ENCODE measurements around the gene PDLIM3. TPM values are rescaled to one million over a fixed set of nuclear protein-coding genes. Genes with fewer than 3 reads are reported as not detected.
A peak's percentile ranks its signal among the peaks of the same experiment; 100 is the strongest.
"Not testable (repeated sequence)": the region's sequence is repeated elsewhere in the genome, so short reads cannot be mapped to it uniquely, and the experiment has no call there.

The PDLIM3 gene
- total RNA-seq, 4 donors from 2014 or later: 15.1 to 73.0 (median 45.2) TPM

GRCh38 chr4:185559915-185560281 lies 24.6 kb upstream of the PDLIM3 start:
- no peak overlapping the region for H3K27ac ChIP-seq

GRCh38 chr4:185559251-185559914 lies 24.1 kb upstream of the PDLIM3 start:
- DNase-seq, H3K27me3 ChIP-seq, H3K27ac ChIP-seq, H3K4me1 ChIP-seq, H3K36me3 ChIP-seq, H3K4me3 ChIP-seq, H3K9me3 ChIP-seq: not testable (repeated sequence)

More at GRCh38 chr4:185559915-185560281, 24.6 kb upstream of the PDLIM3 start:
- no peaks in the 10 kb centered on the region for H3K9me3 ChIP-seq
- no peak for DNase-seq
- no peak overlapping the region for H3K4me3 ChIP-seq
- no peaks in the 10 kb centered on the region for H3K36me3 ChIP-seq
- no peaks in the 10 kb centered on the region for H3K4me1 ChIP-seq
- no peaks in the 10 kb centered on the region for H3K27me3 ChIP-seq
- no peak for TF ChIP-seq POLR2A (IDR thresholded peaks at IDR 0.05)
- TF ChIP-seq, protein P1, sequence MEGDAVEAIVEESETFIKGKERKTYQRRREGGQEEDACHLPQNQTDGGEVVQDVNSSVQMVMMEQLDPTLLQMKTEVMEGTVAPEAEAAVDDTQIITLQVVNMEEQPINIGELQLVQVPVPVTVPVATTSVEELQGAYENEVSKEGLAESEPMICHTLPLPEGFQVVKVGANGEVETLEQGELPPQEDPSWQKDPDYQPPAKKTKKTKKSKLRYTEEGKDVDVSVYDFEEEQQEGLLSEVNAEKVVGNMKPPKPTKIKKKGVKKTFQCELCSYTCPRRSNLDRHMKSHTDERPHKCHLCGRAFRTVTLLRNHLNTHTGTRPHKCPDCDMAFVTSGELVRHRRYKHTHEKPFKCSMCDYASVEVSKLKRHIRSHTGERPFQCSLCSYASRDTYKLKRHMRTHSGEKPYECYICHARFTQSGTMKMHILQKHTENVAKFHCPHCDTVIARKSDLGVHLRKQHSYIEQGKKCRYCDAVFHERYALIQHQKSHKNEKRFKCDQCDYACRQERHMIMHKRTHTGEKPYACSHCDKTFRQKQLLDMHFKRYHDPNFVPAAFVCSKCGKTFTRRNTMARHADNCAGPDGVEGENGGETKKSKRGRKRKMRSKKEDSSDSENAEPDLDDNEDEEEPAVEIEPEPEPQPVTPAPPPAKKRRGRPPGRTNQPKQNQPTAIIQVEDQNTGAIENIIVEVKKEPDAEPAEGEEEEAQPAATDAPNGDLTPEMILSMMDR (IDR thresholded peaks at IDR 0.05): no peak

- no peaks in the 10 kb centered on the region for H3K9me3 ChIP-seq
- no peaks in the 10 kb centered on the region for H3K27me3 ChIP-seq
- H3K4me3 ChIP-seq: no peak overlapping the region
- TF ChIP-seq, protein P1 (IDR thresholded peaks at IDR 0.05): no peak
- no peak for TF ChIP-seq POLR2A (IDR thresholded peaks at IDR 0.05)
- no peaks in the 10 kb centered on the region for H3K36me3 ChIP-seq
- H3K27ac ChIP-seq: peak overlapping the region in 1 of 4 donors; percentile 22
- DNase-seq: no peak
- H3K4me1 ChIP-seq: no peaks in the 10 kb centered on the region
Observed at GRCh38 chr4:185554365-185555126, 19.2 kb upstream of the PDLIM3 start.

DNA sequence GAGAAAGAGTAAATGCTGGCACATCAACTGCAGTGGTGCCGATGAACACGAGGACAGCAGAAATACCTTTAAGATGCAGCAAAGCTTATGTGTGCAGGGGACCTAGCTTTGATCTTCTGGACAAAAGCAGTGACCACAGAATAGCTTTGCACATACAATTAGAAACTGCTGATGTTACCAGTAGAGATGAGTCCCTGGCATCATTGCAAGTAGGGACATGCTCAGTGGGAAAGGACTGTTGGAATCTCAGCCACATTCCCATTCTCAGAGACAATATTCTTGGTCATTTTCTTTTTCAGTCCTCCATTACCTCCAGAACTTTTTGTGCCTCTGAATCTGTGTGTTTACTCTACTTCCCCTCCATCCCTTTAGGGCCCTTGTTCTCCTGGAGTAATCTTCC lies 16.9 kb upstream of the PDLIM3 start:
- H3K4me3 ChIP-seq: no peak overlapping the region
- no peak for DNase-seq
- no peaks in the 10 kb centered on the region for H3K4me1 ChIP-seq
- no peak overlapping the region for H3K27ac ChIP-seq
- H3K36me3 ChIP-seq: no peaks in the 10 kb centered on the region
- TF ChIP-seq, protein P1 (IDR thresholded peaks at IDR 0.05): no peak
- no peak for TF ChIP-seq POLR2A (IDR thresholded peaks at IDR 0.05)
- no peaks in the 10 kb centered on the region for H3K9me3 ChIP-seq
- H3K27me3 ChIP-seq: no peaks in the 10 kb centered on the region

DNA sequence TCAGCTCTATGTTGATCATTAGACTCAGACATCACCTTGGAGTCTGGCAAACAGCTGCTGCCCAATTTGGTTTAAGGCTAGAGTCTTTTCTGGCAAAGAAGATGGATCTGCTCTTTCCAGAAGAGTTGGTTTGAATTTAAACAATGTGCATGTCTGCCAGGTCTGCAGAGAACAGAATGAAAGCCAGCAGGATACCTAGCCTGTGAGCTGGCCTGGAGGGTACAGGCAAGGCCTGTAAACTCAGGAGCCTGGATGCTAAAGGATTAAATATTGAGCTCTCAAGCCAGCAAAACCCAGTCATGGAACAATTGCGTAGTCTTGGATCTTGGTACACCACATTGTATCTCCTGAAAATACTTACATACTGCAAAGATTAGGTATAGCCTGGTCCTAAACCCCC lies 15.6 kb upstream of the PDLIM3 start:
- Histone ChIP-seq H3K27me3 (no peaks in the 10 kb centered on the region), H3K27ac (peak overlapping the region in 1 of 4 donors; percentile 58), H3K4me3 (no peak overlapping the region), H3K36me3 (no peaks in the 10 kb centered on the region), H3K9me3 (no peaks in the 10 kb centered on the region), H3K4me1 (no peaks in the 10 kb centered on the region)
- no peak for TF ChIP-seq POLR2A (IDR thresholded peaks at IDR 0.05)
- TF ChIP-seq, protein P1 (IDR thresholded peaks at IDR 0.05): no peak
- DNase-seq: no peak

GRCh38 chr4:185549095-185549639 lies 13.9 kb upstream of the PDLIM3 start:
- Histone ChIP-seq H3K27me3 (no peaks in the 10 kb centered on the region), H3K4me3 (no peak overlapping the region), H3K4me1 (no peaks in the 10 kb centered on the region), H3K9me3 (no peaks in the 10 kb centered on the region), H3K27ac (no peak overlapping the region), H3K36me3 (no peaks in the 10 kb centered on the region)
- DNase-seq: no peak
- TF ChIP-seq POLR2A (IDR thresholded peaks at IDR 0.05): no peak
- TF ChIP-seq, protein P1 (IDR thresholded peaks at IDR 0.05): no peak
